Hepatocyte (in vitro differentiated cells): ENCODE data around the gene CD248. TPM values are rescaled to one million over a fixed set of nuclear protein-coding genes. Genes with fewer than 3 reads are reported as not detected.

Experiments used
- DNase-seq: peaks from one replicate; pipeline ENCODE4 v3.0.0-alpha.2; 2016; ENCODE audit warnings: low spot score
- H2AFZ ChIP-seq: fragments of 200-600 bp; sonication (generic); 2 replicates; pipeline ENCODE4 v1.6.0; 2016; ENCODE audit warnings: antibody characterized with exemption, mild to moderate bottlenecking
- H3K27ac ChIP-seq: fragments of 200-600 bp; sonication (generic); 2 replicates; pipeline ENCODE4 v1.5.1; 2016; ENCODE audit warnings: mild to moderate bottlenecking
- H3K27me3 ChIP-seq: fragments of 200-600 bp; sonication (generic); 2 replicates; pipeline ENCODE4 v1.6.1; 2016
- H3K36me3 ChIP-seq: fragments of 200-600 bp; sonication (generic); replicated peaks from 2 replicates; pipeline ENCODE4 v1.5.1; 2016; ENCODE audit warnings: low read depth; ENCODE audit not compliant: insufficient read depth
- H3K4me1 ChIP-seq: fragments of 200-600 bp; sonication (generic); 2 replicates; pipeline ENCODE4 v1.5.1; 2016; ENCODE audit warnings: mild to moderate bottlenecking, moderate library complexity; ENCODE audit not compliant: insufficient read depth
- H3K4me2 ChIP-seq: fragments of 200-600 bp; sonication (generic); 2 replicates; pipeline ENCODE4 v1.6.0; 2016
- H3K4me3 ChIP-seq: fragments of 200-600 bp; sonication (generic); 2 replicates; pipeline ENCODE4 v1.5.1; 2016; ENCODE audit warnings: mild to moderate bottlenecking
- H3K79me2 ChIP-seq: fragments of 200-600 bp; sonication (generic); 2 replicates; pipeline ENCODE4 v1.6.0; 2017; ENCODE audit warnings: mild to moderate bottlenecking
- H3K9me2 ChIP-seq: fragments of 200-600 bp; sonication (generic); replicated peaks from 2 replicates; pipeline ENCODE4 v1.6.0; 2017; ENCODE audit warnings: mild to moderate bottlenecking; ENCODE audit not compliant: insufficient read depth
- H3K9me3 ChIP-seq: fragments of 200-600 bp; sonication (generic); 2 replicates; pipeline ENCODE4 v1.5.1; 2016; ENCODE audit warnings: low read depth, mild to moderate bottlenecking
- H4K20me1 ChIP-seq: fragments of 200-600 bp; sonication (generic); 2 replicates; pipeline ENCODE4 v1.6.0; 2016; ENCODE audit warnings: mild to moderate bottlenecking; ENCODE audit not compliant: insufficient read depth, poor library complexity, severe bottlenecking
- EZH2 ChIP-seq: fragments of 200-600 bp; sonication (generic); IDR thresholded peaks from 2 replicates; pipeline ENCODE4 v1.6.1; 2016; ENCODE audit warnings: antibody characterized with exemption, mild to moderate bottlenecking, borderline replicate concordance
- EZH2phosphoT487 ChIP-seq: fragments of 200-600 bp; sonication (generic); IDR thresholded peaks from one replicate; pipeline ENCODE4 v1.6.1; 2018; ENCODE audit warnings: antibody characterized with exemption, mild to moderate bottlenecking, low read depth, moderate library complexity; ENCODE audit not compliant: unreplicated experiment, severe bottlenecking
- WGBS: methylation state at CpG from one replicate; pipeline ENCODE4 v1.1.6; 2016; ENCODE audit warnings: low lambda C conversion rate; ENCODE audit errors: missing lambda C conversion rate; 5-methylcytosine and 5-hydroxymethylcytosine counted together
- polyA plus RNA-seq: library from polyadenylated mRNA; unstranded; fragments of >200 nt; fragmentation: Nextera tagmentation; extraction: Ambion mirVana; gene quantifications from 2 replicates; pipeline ENCODE4 v1.2.1, GENCODE V29; 2016
- total RNA-seq: library from RNA; depleted of rRNA; stranded (reverse); fragments of >200 nt; gene quantifications from 2 replicates; pipeline ENCODE4 v1.2.3, GENCODE V29; 2014
- TF ChIP-seq, protein P1 (sequence below): fragments of 200-600 bp; sonication (generic); IDR thresholded peaks from 2 replicates; pipeline ENCODE4 v1.5.1; 2016; ENCODE audit warnings: antibody characterized with exemption, mild to moderate bottlenecking; ENCODE audit not compliant: poor library complexity

CD248 gene
- total and polyA plus RNA-seq, 2 experiments from 2014 or later: 24.6 to 210 TPM

- peak within 1 kb of the TSS; percentile 44 for H2AFZ ChIP-seq
- WGBS: under 1% methylated on average over 59 of the region's 87 CpGs
- H3K4me3 ChIP-seq: peak within 1 kb of the TSS; percentile 46
- H3K4me1 ChIP-seq: peaks cover 15% of the 10 kb centered on the region
- TF ChIP-seq, protein P1, sequence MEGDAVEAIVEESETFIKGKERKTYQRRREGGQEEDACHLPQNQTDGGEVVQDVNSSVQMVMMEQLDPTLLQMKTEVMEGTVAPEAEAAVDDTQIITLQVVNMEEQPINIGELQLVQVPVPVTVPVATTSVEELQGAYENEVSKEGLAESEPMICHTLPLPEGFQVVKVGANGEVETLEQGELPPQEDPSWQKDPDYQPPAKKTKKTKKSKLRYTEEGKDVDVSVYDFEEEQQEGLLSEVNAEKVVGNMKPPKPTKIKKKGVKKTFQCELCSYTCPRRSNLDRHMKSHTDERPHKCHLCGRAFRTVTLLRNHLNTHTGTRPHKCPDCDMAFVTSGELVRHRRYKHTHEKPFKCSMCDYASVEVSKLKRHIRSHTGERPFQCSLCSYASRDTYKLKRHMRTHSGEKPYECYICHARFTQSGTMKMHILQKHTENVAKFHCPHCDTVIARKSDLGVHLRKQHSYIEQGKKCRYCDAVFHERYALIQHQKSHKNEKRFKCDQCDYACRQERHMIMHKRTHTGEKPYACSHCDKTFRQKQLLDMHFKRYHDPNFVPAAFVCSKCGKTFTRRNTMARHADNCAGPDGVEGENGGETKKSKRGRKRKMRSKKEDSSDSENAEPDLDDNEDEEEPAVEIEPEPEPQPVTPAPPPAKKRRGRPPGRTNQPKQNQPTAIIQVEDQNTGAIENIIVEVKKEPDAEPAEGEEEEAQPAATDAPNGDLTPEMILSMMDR: no peak
- TF ChIP-seq EZH2 (no peak), EZH2phosphoT487 (no peak)
- peak within 1 kb of the TSS; percentile 95 for H3K4me2 ChIP-seq
- no peaks in the 10 kb centered on the region for H3K36me3 ChIP-seq
- H3K9me2 ChIP-seq: no peaks in the 10 kb centered on the region
- H3K9me3 ChIP-seq: no peaks in the 10 kb centered on the region
- H3K27ac ChIP-seq: peak within 1 kb of the TSS; percentile 93
- DNase-seq: peak; percentile 99
- H3K27me3 ChIP-seq: peaks cover 29% of the 10 kb centered on the region
- H4K20me1 ChIP-seq: no peaks in the 10 kb centered on the region
- H3K79me2 ChIP-seq: peaks cover 35% of the 10 kb centered on the region
These were observed 27.9 kb downstream of the CD248 start, which contains the start of gene YIF1A for GRCh38 chr11:66288671-66289547. YIF1A (minus strand) TSS chr11:66289143; CDS start chr11:66288985, 158 bp downstream.

DNA sequence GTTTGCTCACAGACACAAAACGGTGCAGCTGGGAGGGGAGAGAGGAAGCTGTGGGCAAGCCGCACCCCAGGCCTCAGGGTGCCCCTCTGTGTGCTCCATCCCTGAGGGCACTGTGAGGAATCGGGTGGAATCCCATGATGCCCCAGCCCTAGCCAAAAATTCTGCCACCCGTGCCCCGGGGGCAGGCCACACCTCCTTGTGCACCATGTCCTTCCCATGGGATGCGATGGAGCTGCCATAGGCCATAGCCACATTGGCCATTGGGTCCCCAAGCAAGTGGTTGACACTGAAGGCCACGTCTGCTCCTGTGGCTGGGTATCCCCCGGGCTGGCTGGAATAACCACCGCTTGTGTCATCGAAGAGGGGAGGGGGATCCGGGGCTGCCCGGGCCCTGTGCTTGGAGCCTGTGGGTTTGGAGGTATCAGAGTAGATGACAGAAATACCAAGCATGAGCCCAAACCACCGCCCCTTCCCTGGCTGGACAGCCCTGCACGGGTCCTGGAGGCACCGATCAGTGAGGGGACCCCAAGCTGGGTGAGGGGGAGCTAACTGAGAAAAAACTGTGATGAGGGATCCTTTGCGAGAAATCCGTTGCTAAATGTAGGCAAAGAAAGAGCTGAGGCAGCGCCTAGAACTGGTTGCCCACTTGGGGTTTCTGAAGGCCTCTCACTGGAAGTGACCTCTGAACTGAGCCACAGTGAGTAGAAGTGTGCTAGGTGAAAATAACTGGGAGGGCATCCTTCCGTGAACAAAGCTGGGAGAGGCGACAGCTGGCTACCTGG, 28.8 kb downstream of the CD248 start:
- Histone ChIP-seq H3K4me2 (peak overlapping the region; percentile 95), H3K9me2 (no peaks in the 10 kb centered on the region), H3K79me2 (peaks cover 35% of the 10 kb centered on the region), H3K4me3 (peak overlapping the region; percentile 46), H2AFZ (peak overlapping the region; percentile 44), H4K20me1 (no peaks in the 10 kb centered on the region), H3K4me1 (peaks cover 15% of the 10 kb centered on the region), H3K9me3 (no peaks in the 10 kb centered on the region), H3K27me3 (peaks cover 21% of the 10 kb centered on the region), H3K36me3 (no peaks in the 10 kb centered on the region), H3K27ac (peak overlapping the region; percentile 93)
- DNase-seq: no peak
- no peak for TF ChIP-seq EZH2
- TF ChIP-seq EZH2phosphoT487: no peak
- TF ChIP-seq, protein P1: no peak
- 51% methylated on average over 17 of the region's 20 CpGs for WGBS

- WGBS: 94% methylated on average over 8 of the region's 10 CpGs
- Histone ChIP-seq H3K79me2 (peaks cover 35% of the 10 kb centered on the region), H3K27me3 (peaks cover 13% of the 10 kb centered on the region), H3K4me1 (peaks cover 15% of the 10 kb centered on the region), H2AFZ (no peak overlapping the region), H3K9me2 (no peaks in the 10 kb centered on the region), H4K20me1 (no peaks in the 10 kb centered on the region), H3K4me2 (peak overlapping the region; percentile 95), H3K36me3 (no peaks in the 10 kb centered on the region), H3K27ac (peak overlapping the region; percentile 93), H3K4me3 (peak overlapping the region; percentile 46), H3K9me3 (no peaks in the 10 kb centered on the region)
- DNase-seq: no peak
- TF ChIP-seq, protein P1: no peak
- TF ChIP-seq EZH2phosphoT487 (no peak), EZH2 (no peak)
These were observed 29.5 kb downstream of the CD248 start for GRCh38 chr11:66287211-66287888.
